COLO668 (cell line): ENCODE results near the gene FOXP1.

ENCODE experiments used
- DNase-seq: peaks from one replicate; lab custom pipeline; 2025; ENCODE audit not compliant: unreplicated experiment; lab: John Stamatoyannopoulos, UW

Gene FOXP1

GRCh38 chr3:71197841-71198565, 385.5 kb downstream of the FOXP1 start:
- DNase-seq, result no peak

DNA sequence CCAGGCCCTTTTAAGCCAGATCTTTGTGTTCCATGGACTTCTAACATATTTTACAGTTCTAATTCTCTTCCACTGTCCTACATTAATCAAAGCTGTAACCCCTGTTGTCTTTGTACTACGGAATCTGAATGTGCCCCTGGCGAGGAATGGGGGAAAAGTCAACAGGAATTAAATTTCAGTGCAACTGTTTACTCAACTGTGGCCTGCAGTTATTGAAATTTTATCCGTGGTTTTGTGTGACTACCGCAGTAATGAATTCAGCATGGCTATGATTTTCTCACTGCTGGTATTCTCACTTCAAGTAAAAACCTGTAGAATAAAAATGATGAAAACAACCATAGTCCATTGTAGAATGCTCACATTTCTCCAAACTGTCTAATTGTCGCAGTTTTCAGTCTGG, 388.0 kb downstream of the FOXP1 start:
- peak; percentile 31 for DNase-seq

GRCh38 chr3:71194785-71195184, 388.7 kb downstream of the FOXP1 start:
- no peak for DNase-seq

- no peak for DNase-seq
Measured at GRCh38 chr3:71191031-71191482, 392.5 kb downstream of the FOXP1 start.

- no peak for DNase-seq
Measured at GRCh38 chr3:71189480-71189879, 394.0 kb downstream of the FOXP1 start.

DNA sequence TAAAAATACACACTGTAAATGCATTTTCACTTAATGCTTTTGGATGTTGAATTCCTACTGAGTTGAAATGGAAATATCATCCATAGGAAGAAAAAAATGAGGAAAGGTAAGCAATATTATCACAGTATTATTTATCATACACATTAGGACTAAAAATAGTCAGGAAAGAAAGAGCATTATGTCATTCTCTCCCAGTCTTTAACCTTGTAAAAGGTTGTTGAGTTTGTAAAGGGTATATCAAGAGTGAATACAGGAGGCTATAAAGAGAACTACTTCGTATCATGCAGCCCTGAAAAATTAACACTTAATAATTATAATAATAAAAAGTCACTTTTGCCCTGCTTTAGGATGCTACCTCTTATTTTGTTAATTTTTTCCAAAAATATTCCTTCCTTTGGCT, 395.8 kb downstream of the FOXP1 start:
- no peak for DNase-seq

DNA sequence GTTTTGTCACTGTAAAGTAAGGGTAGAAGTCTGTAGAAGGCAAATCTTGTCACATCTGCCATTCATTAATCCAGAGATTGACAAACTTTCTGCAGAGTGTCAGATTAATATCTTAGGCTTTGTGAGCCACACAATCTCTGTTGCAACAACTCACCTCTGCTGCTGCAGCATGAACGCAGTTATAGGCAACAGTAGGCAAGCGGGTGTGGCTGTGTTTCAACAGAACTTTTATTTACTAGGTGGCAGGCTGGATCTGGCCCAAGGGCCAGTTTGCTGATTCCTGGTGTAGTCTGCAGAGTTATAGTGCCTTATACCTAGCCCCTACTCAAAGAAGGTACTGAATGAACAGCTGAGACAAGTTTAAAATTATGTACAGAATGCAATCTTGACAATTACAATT, 396.7 kb downstream of the FOXP1 start:
- DNase-seq, result peak; percentile 12

GRCh38 chr3:71185733-71186455, 397.6 kb downstream of the FOXP1 start:
- peak; percentile 9 for DNase-seq

DNA sequence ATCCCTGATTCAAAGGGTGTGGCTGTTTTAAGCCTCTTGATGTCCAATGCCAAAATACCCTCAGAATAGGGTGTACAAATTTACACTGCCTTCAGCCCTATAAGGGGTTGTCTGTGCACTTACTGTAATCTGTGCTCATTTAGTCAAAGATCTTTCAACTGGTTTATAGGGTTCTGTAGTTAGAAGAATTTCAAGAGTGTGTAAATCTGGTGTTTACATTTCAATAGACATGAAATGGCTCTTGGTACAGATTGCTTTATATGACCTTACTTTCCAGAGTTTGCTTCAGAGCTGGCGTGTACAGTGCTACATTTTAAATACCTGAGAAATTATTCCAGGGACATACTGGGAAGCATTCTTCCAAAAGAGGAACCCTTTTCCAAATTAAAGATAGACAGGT, 399.3 kb downstream of the FOXP1 start:
- no peak for DNase-seq

- DNase-seq, result no peak
Measured at GRCh38 chr3:71183549-71183948, 400.0 kb downstream of the FOXP1 start.

GRCh38 chr3:71180524-71180923, 403.0 kb downstream of the FOXP1 start:
- DNase-seq, result no peak

DNA sequence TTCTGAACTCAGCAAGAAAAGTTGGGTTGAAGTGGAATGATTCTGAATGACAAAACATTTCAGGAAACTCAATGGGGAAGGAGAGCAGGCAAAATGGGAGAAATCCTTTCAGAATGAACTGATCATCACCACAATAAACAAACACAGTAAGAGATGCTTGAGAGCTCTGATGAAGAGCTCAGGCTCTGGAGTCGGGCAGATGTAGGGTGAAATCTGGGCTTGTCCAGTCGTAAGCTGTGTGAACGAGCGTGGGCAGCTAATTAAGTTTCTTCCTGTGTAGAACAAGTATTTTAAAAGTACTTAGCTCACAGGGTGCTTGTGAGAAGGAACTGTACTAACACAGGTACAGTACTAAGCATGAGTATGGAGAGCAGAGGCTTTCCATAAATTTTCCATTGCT, 406.2 kb downstream of the FOXP1 start:
- no peak for DNase-seq

GRCh38 chr3:71176366-71176765, 407.2 kb downstream of the FOXP1 start:
- no peak for DNase-seq

GRCh38 chr3:71175691-71176365, 407.7 kb downstream of the FOXP1 start:
- DNase-seq, result no peak

GRCh38 chr3:71172951-71173350, 410.6 kb downstream of the FOXP1 start:
- DNase-seq, result no peak

DNA sequence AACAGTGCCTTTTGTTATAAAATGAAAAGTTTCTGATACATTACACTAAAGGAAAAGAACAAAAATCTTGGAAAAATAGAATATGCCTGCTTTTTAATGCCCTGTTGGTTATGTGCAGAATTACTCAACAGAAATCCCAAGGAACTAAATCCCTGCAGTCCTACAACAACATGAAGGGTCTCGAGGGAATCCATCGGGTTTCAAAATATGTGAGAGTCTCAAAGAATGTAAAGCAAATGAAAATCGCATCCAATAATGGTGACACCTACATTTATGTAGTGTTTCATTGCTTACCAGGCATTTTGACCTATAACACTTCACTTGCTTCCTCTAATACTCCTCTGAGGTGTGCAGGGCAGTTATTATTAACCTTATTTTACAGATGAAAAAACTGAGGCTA, 411.3 kb downstream of the FOXP1 start:
- DNase-seq, result no peak

- DNase-seq, result no peak
Measured at GRCh38 chr3:71171247-71171646, 412.3 kb downstream of the FOXP1 start.

- DNase-seq, result peak; percentile 19
Measured at GRCh38 chr3:71168880-71169411, 414.6 kb downstream of the FOXP1 start.

- no peak for DNase-seq
Measured at GRCh38 chr3:71168121-71168721, 415.3 kb downstream of the FOXP1 start.

GRCh38 chr3:71166339-71167240, 416.9 kb downstream of the FOXP1 start:
- DNase-seq, result no peak
